Measurements from ENCODE around the gene ARRB1. TPM values are rescaled to one million over a fixed set of nuclear protein-coding genes. Genes with fewer than 3 reads are reported as not detected.

Gene ARRB1
- total and polyA plus RNA-seq, 9 of the 15 experiments (the other 6 are each of a cell fraction or from before 2014, with no cell fraction given) = 6.6 to 45.4 (median 28.5) TPM

DNA sequence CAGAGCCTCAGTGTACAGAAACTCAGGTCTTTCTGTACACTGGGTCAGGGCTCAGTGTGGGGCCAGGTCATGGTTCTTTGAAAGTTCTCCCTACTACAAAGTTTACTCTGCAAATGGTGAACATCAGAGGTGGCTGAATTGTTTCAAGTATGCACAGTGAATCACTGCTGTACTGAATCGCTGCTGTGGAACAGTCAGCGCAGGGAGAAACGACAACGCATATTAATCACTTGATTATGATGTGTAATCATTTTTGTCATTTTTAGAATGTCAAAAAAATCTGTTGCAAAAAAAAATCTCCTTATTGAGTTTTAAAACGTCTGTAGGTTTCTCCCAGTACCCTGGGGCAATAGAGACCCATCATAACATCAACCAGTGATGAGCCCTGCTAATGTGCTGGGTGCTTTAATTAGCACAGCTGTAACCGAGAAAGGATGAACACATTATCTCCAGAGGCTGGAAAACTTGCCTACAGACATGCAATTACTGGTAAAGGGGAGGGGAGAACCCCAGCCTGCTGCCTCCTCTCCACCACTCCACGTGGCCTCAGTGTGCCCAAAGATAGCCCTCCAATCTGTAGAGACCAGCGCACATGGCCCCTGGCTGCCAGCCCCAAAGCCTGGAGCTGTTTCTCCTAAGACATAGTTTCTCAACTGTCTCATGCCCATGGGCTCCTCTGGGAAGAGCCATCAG is 12.8 kb downstream of the ARRB1 start:
- intact Hi-C loops (cut with micrococcal nuclease) = no loop called here
- Histone ChIP-seq H3K27ac (ENCODE audit: extremely low read depth, low read depth, low read length) (peak overlapping the region; percentile 82; the same call in 1 of the 3 replicates), H3K4me2 (ENCODE audit: insufficient read depth, low read length) (no peak overlapping the region), H3K9ac (ENCODE audit: insufficient read depth in 1 of 2, low read depth in 2 of 2, low read length in 2 of 2) (peak overlapping the region in 1 of 2 experiments; percentile 61; a peak in 2 of 4 replicates), H3K27me3 (ENCODE audit: control insufficient read depth in 2 of 2, insufficient read depth in 2 of 2, low read length in 2 of 2) (no peaks in the 10 kb centered on the region), H3K9me1 (ENCODE audit: control insufficient read depth, insufficient read depth, low read length) (no peaks in the 10 kb centered on the region), H3K4me3 (no peak overlapping the region), H3K36me3 (ENCODE audit: control insufficient read depth, insufficient read depth, low read length) (peaks cover 24% of the 10 kb centered on the region; the same call in 1 of the 3 replicates), H3K4me1 (replicated peaks in 1 of 2; ENCODE audit: control insufficient read depth in 2 of 2, insufficient read depth in 2 of 2, low read length in 2 of 2) (peaks cover 74 to 79% of the 10 kb centered on the region in 2 experiments), H4K20me1 (replicated peaks; ENCODE audit: control insufficient read depth, insufficient read depth, low read length) (peaks cover 11% of the 10 kb centered on the region; the same call in 1 of the 2 replicates), H3K79me2 (ENCODE audit: control insufficient read depth, insufficient read depth, low read length) (peaks cover 86% of the 10 kb centered on the region), H2AFZ (ENCODE audit: low read depth, low read length) (no peak overlapping the region), H3K9me3 (replicated peaks; ENCODE audit: control insufficient read depth, insufficient read depth, low read depth, low read length) (no peaks in the 10 kb centered on the region)
- in situ Hi-C loops (cut with MboI) = no loop called here
- no peak for ATAC-seq
- CTCF ChIA-PET (ENCODE audit: low intra/inter-chr PET ratio) = no interaction called here
- POLR2A ChIA-PET = interaction anchor here (0.9 to 2.2 kb wide), 2 partner anchors 13 to 21 kb away, joined by 3 to 7 read pairs; partner anchors contain the start of gene ARRB1
- no peak for DNase-seq (ENCODE audit: extremely low read depth in 1 of 4, low spot score in 3 of 4)
- WGBS (ENCODE audit: insufficient coverage, low coverage, missing lambda C conversion rate) = 54% methylated on average over 7 of the region's 8 CpGs
- FAIRE-seq = no peak
- no TSS peak for BruUV-seq (replicated peaks)
- peak; percentile 12; the same call in 1 of the 2 replicates for TF ChIP-seq MAFF (IDR thresholded peaks at IDR 0.05; ENCODE audit: low read length)
- 0 out of 2 replicates have a peak, but pooled peaks have one; percentile 28 for TF ChIP-seq MYC (IDR thresholded peaks at IDR 0.05; ENCODE audit: low read depth, low read length)
- TF ChIP-seq MYC (CRISPR knock-in tag; IDR thresholded peaks at IDR 0.05; ENCODE audit: borderline replicate concordance, low read depth) = no peak
- TF ChIP-seq BRD9 (IDR thresholded peaks at IDR 0.05; ENCODE audit: low read depth, partially characterized antibody) = no peak
- peak; percentile 62; the same call in 1 of the 2 replicates for TF ChIP-seq C11orf30 (IDR thresholded peaks at IDR 0.05; ENCODE audit: low read depth)
- TF ChIP-seq ZNF316 (IDR thresholded peaks at IDR 0.05) = peak; percentile 73
